ENCODE data around the gene ITPA.

Gene ITPA

DNA sequence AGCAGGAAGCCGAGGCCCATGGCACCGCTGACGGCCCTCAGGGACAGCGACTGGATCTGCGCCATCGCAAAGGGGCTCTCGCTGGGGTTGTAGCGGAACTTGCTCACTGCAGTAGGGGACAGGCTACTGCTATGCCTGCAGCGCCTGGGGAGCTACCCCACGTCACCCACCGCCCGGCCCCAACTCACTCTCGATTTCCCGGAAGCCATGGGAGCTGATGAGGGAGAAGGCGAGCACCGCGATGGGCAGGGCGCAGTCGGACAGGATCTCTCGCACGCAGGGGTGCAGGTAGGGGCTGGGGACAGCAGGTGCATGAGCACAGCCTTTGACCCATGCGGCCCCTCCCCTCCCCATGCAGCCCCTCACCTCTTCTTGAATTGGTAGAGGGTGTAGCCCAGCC, 19.9 kb downstream of the ITPA start:
- no peak for DNase-seq (ENCODE audit: low read depth)

GRCh38 chr20:3229798-3230197, 20.5 kb downstream of the ITPA start:
- DNase-seq (ENCODE audit: low read depth): no peak

DNA sequence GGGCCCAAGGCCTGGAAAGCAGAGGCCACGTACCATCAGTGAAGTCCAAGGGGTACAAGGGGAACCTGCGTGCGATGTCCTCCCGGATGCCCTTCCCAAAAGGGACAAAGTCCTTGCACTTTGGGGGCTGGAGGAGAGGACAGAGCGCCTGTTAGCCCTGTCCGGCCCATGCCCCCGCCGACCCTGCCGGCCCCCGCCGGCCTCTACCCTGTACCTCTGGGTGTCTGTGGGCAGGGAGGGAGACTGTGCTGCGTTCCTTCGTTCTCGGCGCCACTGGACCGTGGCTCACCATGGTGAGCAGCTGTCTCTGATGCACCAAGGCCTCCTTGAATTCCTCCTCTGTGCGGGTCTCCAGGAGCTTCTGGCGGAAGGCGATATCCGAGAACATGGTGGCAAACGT, 21.8 kb downstream of the ITPA start:
- no peak for DNase-seq (ENCODE audit: low read depth)

DNA sequence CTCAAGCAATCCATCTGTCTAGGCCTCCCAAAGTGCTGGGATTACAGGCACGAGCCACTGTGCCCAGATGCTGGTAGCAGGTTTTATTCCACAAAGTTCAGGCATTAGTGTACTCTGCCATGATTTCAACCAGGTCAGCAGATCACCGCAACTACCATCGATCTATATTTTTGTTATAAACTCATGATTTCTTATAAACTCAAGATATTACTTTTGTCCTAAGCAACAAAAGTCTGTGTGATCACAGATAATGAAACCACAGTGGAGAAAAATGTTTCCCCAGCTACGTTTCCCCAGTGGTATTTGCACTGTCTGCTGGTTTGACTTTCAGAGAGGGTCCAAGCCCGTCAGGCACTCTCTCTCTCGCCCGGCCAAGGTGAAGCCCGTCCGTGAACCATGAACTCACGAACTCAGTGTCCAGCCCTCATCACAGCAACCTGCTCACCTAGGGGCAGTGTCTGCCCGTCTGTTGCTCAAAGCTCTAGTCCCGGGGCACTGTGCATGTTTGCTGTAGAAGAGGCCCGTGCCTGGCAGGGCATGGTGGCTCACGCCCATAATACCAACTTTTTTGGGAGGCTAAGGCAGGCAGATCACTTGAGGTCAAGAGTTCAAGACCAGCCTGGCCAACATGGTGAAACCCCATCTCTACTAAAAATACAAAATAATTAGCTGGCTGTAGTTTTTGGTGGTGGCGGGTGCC, 22.7 kb downstream of the ITPA start:
- DNase-seq (ENCODE audit: low read depth): no peak

DNA sequence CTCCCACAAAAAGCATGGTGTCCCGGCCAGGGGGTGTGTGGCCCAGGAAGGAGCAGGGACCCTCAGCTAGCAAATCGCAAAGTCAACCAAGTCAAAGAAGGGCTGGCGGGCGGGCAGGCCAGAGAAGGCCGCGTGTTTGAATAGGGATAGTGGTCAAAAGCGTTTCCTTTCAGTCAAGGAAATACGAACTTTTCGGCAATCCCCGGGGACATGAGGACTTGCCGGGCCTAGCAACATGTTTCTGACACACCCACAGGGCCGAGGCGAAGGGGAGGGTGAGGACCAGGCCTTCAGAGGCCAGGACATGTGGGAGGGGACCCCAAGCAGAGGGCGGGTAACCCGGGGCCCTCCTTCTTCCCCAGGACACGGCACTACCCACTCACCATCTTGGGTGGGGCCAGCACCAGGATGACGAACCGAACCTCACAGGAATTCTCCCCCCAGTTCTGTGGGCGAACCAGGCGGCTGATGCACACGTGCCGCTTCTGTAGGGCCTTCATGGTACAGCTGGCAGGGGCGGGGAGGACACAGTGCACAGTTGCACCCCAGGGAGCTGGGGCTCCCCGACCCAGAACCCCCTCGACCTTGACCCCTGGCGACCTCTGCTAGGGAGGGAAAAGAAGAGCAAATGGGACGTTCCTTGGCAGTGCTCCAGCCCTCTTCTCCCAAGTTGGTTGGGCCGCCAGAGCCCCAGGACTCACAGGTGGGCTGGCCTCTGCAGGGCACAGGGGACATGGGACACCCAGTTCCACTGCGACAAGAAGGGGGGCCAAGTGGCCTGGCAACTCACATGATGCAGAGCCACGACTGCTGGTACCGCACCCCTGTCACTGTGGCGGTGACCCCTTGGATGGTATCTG, 24.1 kb downstream of the ITPA start:
- DNase-seq (ENCODE audit: low read depth): no peak

GRCh38 chr20:3233991-3234498, 24.7 kb downstream of the ITPA start:
- no peak for DNase-seq (ENCODE audit: low read depth)

GRCh38 chr20:3235666-3236324, 26.5 kb downstream of the ITPA start:
- no peak for DNase-seq (ENCODE audit: low read depth)

DNA sequence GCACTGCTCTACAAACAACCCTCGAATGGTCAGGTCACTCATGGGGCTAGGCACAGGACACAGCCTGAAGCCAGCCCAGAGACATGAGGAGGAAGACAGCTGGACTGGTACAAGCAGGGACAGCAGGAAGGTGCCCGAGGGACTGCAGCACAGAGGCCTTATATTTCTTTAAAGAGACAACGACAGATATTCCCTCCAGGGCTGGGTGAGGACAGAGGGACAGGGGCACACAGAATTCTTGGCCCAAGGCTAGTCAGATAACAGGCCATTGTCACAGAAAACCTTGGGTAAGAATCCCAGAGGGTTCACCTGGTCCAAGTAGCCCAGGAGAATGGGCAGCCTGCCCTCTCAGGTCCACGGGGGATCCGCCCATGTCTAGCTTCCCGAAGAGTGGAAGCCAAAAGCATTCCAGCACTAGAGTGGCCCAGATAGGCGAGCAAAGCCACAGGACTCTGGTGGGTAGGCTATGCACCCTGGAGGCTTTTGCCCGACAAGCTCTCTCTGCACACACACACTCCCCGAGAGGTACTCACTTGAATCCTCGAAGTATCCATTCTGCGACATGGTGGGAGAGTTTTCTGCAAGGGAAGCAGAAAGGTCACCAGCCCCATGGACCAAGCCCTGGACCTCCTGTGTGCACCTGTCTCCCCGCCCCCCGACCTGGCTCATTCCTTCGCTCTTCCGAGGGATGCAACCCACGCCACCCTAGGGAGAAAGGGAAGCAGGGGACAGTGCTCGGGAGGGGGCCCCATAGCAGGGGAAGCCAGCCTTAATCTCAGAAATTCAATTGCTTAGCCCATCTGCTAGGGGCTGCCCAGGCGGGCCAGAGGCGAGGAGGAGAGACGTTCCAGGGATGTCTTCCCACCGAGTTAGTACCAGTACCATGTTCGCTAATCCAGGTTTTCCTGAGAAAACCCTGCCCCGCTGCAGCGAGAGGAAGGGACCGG, 28.0 kb downstream of the ITPA start:
- DNase-seq (ENCODE audit: low read depth): no peak

GRCh38 chr20:3237958-3238615, 28.8 kb downstream of the ITPA start:
- no peak for DNase-seq (ENCODE audit: low read depth)

DNA sequence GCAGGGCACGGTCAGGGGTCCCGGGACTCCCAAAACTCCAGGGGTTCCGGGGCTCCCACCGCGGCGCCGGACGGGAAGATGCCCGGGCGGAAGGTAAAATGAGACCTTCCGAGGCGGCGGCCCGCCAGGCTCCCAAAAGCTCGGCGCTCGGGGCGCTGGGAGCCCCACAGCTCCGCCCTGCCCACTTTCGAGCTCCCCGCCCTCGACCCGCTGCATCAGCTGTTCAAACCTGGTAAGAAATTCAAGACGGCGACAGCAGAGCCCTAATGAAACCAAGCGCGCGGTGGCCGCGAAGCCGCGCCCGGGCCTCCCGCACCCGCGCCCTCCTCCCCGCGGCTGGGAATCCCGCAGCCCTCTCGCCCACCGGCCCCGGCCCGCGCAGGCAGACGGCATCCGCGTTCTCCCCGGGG, 29.3 kb downstream of the ITPA start:
- no peak for DNase-seq (ENCODE audit: low read depth)

DNA sequence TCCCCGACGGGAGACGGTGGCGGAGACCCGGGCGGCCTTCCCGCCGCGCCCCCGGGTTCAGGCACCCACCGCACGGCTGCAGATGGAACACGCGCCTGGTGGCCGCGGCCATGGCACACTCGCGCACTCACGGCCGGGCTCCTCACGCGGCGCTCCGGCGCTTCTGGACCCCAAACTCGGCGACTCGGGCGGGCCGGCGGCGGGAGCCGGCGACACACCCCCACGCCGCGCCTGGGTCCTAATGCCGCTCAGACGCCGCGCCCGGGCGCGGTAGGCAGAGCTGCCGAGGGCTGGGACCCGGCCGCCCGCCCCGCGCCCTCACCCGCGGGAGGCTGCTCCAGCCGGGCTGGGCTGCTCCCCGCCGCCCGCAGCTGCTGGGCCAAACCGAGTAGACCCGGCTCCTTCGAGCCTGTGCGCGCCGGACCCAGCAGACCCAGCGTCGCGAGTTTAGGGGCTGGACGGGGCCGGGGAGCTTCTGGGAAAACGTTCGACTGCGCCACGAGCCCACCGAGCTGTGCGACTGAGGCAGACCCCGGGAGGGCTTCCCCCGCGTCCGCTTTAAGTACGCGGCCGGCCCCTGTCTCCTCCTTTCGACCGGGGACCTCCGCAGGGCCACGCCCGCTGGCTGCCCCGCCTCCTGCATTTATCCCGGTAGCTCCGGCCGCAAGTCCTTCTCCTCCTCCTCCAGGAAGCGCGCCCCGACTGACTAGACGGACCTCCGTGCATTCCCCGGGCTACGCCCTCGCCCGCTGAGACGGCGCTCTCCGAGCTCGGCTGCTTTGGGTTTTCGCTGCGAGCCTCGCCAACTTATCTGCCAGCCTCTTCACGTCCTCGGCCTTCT, 29.9 kb downstream of the ITPA start, which contains the start of gene SLC4A11:
Gene SLC4A11, minus strand, starts transcription at position 165 of the 841 bp plus-strand sequence. Its CDS starts 53 bp downstream, at position 112.
- no peak for DNase-seq (ENCODE audit: low read depth)

DNA sequence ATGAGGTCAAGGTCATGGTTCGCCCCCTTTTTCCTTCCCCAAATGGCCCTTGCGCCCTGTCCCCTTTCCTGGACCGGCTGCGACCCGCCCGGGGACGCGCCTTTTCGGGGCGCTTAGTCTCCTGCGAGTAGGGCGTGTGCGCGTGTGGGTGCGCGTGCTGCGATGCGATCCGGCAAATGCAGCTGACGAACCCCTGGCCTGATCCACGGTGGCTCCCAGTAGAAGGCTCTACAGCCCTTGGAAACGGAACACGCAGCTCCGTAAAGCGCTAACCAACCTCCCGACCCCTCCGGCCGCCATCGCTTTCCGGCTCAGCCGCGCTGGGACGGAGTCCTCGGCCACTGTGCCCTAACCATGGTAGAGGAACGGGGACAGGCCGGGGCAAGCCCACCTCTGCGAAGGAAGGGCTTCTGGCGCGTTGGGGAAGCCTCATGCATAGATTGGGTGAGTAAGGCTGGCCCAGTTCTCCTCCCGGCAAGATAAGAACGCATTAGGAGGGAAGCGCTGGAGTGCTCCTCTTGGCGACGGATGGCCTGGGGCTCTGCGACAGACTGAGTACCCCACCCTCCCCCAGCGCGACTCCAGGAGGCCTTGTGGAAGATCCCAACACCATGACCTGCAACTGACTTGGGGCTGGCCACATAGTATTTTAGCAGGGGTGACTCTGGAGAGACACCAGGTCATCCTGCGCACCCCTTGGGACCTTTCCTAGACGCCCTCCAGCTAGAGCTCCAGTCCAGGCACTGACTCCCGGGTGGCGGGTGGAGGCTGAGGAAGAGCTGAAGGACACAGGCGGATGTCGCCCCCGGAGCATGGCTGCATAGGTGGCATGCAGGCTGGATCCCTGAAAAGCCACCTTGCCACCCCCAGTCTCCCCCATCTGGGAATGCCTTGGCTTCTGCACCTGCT, 30.8 kb downstream of the ITPA start:
- no peak for DNase-seq (ENCODE audit: low read depth)

DNA sequence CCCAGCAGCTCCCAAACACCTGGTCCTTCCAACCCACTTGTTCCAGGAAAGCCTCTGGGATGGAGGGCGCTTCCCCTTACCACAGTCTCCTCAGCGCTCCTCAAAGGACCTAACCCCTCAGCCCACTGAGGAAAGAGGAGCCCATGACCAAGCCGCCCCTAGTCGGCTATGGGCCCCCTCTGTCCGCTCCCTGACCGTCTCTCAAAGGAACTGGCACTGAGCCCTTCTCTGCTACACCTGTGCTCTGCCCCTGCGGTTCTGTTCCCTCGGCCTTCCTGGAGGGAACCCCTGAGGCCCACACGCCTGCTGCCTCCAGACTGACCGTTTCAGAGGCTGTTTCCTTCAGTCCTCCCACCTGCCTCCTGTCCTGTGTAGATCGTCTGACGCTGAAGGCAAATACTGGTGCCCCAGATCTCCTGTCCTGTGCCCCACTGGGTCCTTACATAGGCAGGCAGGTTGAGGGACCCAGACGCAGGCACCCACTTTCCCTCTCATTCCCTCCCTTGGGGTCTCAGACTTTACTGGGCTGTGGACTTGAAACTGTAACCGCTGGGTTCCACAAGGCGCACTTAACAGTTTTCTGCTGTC, 31.6 kb downstream of the ITPA start:
- no peak for DNase-seq (ENCODE audit: low read depth)

- DNase-seq (ENCODE audit: low read depth): no peak
Measured at GRCh38 chr20:3242172-3242692, 32.9 kb downstream of the ITPA start.

DNA sequence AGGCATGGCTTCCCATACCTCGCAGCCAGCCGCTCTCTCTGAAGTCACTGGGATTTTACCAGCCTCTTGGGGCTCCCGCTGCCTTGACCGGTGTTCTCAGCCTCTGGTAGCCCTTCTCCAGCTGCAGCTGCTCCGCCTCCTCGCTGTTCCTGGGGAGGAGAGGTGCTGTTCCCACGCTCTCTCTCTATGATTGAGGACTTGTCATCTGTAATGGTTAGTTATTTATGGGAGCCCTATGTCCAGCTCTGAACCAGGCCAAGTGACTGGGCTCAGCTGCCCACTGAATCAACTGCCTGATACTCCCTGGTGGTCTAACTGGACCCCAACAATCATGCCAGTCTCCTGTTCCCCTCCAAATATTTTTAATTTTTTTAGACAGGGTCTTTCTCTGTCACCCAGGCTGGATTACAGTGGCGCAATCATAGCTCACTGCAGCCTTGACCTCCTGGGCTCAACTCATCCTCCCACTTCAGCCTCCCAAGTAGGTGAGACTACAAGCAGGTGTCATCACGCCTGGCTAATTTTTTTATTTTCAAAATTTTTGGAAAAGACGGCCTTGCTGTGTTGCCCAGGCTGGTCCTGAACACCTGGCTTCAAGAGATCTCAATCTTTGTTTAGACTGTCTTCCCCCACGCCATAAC, 34.5 kb downstream of the ITPA start:
- no peak for DNase-seq (ENCODE audit: low read depth)

DNA sequence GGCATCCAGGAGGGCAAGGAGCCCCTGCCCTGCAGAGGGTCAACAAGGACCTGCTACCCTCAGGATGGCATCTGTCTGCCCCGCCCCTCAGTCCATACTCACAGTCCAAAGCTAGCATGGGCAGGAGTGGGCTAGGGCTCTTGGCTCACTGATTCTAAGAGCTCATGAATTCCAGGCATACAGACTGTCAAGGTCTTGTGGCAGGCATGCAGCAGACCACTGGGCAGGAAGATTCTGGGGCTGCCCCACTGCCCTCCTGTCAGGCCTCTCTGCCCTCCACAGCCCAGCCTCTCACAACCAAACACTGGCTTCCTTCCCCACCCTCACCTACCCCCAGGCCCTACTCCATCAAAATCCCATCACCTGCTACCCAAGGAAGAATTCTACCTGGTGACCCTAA, 35.3 kb downstream of the ITPA start:
- DNase-seq (ENCODE audit: low read depth): no peak

GRCh38 chr20:3245156-3245555, 35.9 kb downstream of the ITPA start:
- DNase-seq (ENCODE audit: low read depth): no peak

- DNase-seq (ENCODE audit: low read depth): no peak
Measured at GRCh38 chr20:3245711-3246110, 36.4 kb downstream of the ITPA start.

Data from activated T-helper 1 cell treated with Interleukin-2 at 50 U/mL for 16 hours (primary cell).